ENCODE data around the gene ARHGAP24. TPM values are rescaled to one million over a fixed set of nuclear protein-coding genes. Genes with fewer than 3 reads are reported as not detected.

The ARHGAP24 gene
- total RNA-seq, 1 donor from 2014 or later: 11.1 TPM

GRCh38 chr4:85565761-85566480 is 91.0 kb downstream of the ARHGAP24 start:
- Histone ChIP-seq H3K4me3 (ENCODE audit: low read depth, low read length) (no peak overlapping the region), H3K27me3 (ENCODE audit: control insufficient read depth, insufficient read depth, low read length) (no peaks in the 10 kb centered on the region), H3K36me3 (ENCODE audit: control insufficient read depth, insufficient read depth, low read length) (no peaks in the 10 kb centered on the region)
- no peak for FAIRE-seq
- no peak for TF ChIP-seq CTCF (IDR thresholded peaks at IDR 0.05; ENCODE audit: insufficient read depth, low read length, severe bottlenecking)
- DNase-seq (ENCODE audit: low read depth): no peak

- no peak for FAIRE-seq
- Histone ChIP-seq H3K36me3 (ENCODE audit: control insufficient read depth, insufficient read depth, low read length) (no peaks in the 10 kb centered on the region), H3K4me3 (ENCODE audit: low read depth, low read length) (no peak overlapping the region), H3K27me3 (ENCODE audit: control insufficient read depth, insufficient read depth, low read length) (no peaks in the 10 kb centered on the region)
- peak; percentile 68 for DNase-seq (ENCODE audit: low read depth)
- TF ChIP-seq CTCF (IDR thresholded peaks at IDR 0.05; ENCODE audit: insufficient read depth, low read length, severe bottlenecking): no peak
These were observed 94.9 kb downstream of the ARHGAP24 start for GRCh38 chr4:85569730-85570299.

- FAIRE-seq (no peak), DNase-seq (ENCODE audit: low read depth) (no peak)
- Histone ChIP-seq H3K4me3 (ENCODE audit: low read depth, low read length) (no peak overlapping the region), H3K36me3 (ENCODE audit: control insufficient read depth, insufficient read depth, low read length) (no peaks in the 10 kb centered on the region), H3K27me3 (ENCODE audit: control insufficient read depth, insufficient read depth, low read length) (no peaks in the 10 kb centered on the region)
- no peak for TF ChIP-seq CTCF (IDR thresholded peaks at IDR 0.05; ENCODE audit: insufficient read depth, low read length, severe bottlenecking)
These were observed 95.4 kb downstream of the ARHGAP24 start for GRCh38 chr4:85570388-85570787.

GRCh38 chr4:85571008-85571407 is 96.1 kb downstream of the ARHGAP24 start:
- Histone ChIP-seq H3K4me3 (ENCODE audit: low read depth, low read length) (no peak overlapping the region), H3K27me3 (ENCODE audit: control insufficient read depth, insufficient read depth, low read length) (no peaks in the 10 kb centered on the region), H3K36me3 (ENCODE audit: control insufficient read depth, insufficient read depth, low read length) (no peaks in the 10 kb centered on the region)
- DNase-seq (ENCODE audit: low read depth) (no peak), FAIRE-seq (no peak)
- TF ChIP-seq CTCF (IDR thresholded peaks at IDR 0.05; ENCODE audit: insufficient read depth, low read length, severe bottlenecking): no peak

- Histone ChIP-seq H3K27me3 (ENCODE audit: control insufficient read depth, insufficient read depth, low read length) (no peaks in the 10 kb centered on the region), H3K4me3 (ENCODE audit: low read depth, low read length) (no peak overlapping the region), H3K36me3 (ENCODE audit: control insufficient read depth, insufficient read depth, low read length) (no peaks in the 10 kb centered on the region)
- FAIRE-seq: no peak
- no peak for TF ChIP-seq CTCF (IDR thresholded peaks at IDR 0.05; ENCODE audit: insufficient read depth, low read length, severe bottlenecking)
- DNase-seq (ENCODE audit: low read depth): no peak
These were observed 98.3 kb downstream of the ARHGAP24 start for GRCh38 chr4:85573270-85573669.

All from bronchial epithelial cell (primary cell).